ENCODE results near the gene PGAP2.
"Not testable (repeated sequence)": the region's sequence is repeated elsewhere in the genome, so short reads cannot be mapped to it uniquely, and the experiment has no call there.

The PGAP2 gene

GRCh38 chr11:3808861-3809623, 682 bp downstream of the PGAP2 start:
- peak; percentile 66 to 83 for DNase-seq

- DNase-seq, result no peak
Measured at GRCh38 chr11:3809624-3809928, 1.2 kb downstream of the PGAP2 start.

GRCh38 chr11:3810446-3810845, 2.1 kb downstream of the PGAP2 start:
- DNase-seq, result no peak

- DNase-seq, result no peak
Measured at GRCh38 chr11:3810951-3811350, 2.6 kb downstream of the PGAP2 start.

GRCh38 chr11:3814832-3815231, 6.5 kb downstream of the PGAP2 start:
- not testable (repeated sequence) for DNase-seq

- DNase-seq, result no peak
Measured at GRCh38 chr11:3815845-3816244, 7.5 kb downstream of the PGAP2 start.

GRCh38 chr11:3816673-3817072, 8.3 kb downstream of the PGAP2 start:
- no peak for DNase-seq

- DNase-seq, result no peak
Measured at GRCh38 chr11:3817181-3817800, 8.9 kb downstream of the PGAP2 start.

GRCh38 chr11:3820971-3821370, 12.6 kb downstream of the PGAP2 start:
- DNase-seq, result no peak

- no peak for DNase-seq
Measured at GRCh38 chr11:3822312-3822711, 14.0 kb downstream of the PGAP2 start.

- no peak for DNase-seq
Measured at GRCh38 chr11:3823303-3823702, 14.9 kb downstream of the PGAP2 start.

GRCh38 chr11:3823762-3824506, 15.6 kb downstream of the PGAP2 start:
- DNase-seq, result no peak

- DNase-seq, result peak in 1 of 2 experiments; percentile 63
Measured at GRCh38 chr11:3824714-3825472, 16.5 kb downstream of the PGAP2 start.

- no peak for DNase-seq
Measured at GRCh38 chr11:3825473-3826154, 17.3 kb downstream of the PGAP2 start.

GRCh38 chr11:3826721-3827120, 18.4 kb downstream of the PGAP2 start:
- DNase-seq, result peak in 1 of 2 experiments; percentile 25

GRCh38 chr11:3827434-3828186, 19.2 kb downstream of the PGAP2 start:
- no peak for DNase-seq

GRCh38 chr11:3830088-3830487, 21.7 kb downstream of the PGAP2 start:
- no peak for DNase-seq

- DNase-seq, result no peak
Measured at GRCh38 chr11:3830730-3831129, 22.4 kb downstream of the PGAP2 start.

GRCh38 chr11:3831378-3832239, 23.2 kb downstream of the PGAP2 start:
- DNase-seq, result peak in 1 of 2 experiments; percentile 87

GRCh38 chr11:3832816-3833215, 24.5 kb downstream of the PGAP2 start:
- no peak for DNase-seq

- DNase-seq, result no peak
Measured at GRCh38 chr11:3833449-3833848, 25.1 kb downstream of the PGAP2 start.
